Measurements from ENCODE around the gene HMG20A.

DNA sequence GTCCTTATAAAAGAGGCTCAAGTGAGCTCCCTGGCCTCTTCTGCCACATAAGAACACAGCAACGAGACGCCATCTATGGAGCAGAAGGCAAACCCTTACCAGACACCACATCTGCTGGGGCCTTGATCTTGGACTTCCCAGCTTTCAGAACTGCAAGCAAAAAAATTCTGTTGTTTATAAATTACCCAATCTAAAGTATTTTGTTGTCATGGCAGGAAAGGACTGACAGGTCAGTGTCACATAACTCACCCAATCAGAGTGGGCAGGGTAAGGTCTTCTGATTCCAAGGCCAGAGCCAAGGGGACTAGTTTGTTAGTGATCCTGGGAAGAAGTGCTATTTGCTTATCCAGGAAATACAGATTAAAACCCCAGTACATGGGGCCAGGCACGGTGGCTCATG is 98.9 kb downstream of the HMG20A start:
- no peak for TF ChIP-seq SUZ12 (IDR thresholded peaks at IDR 0.05; ENCODE audit: extremely low read depth, insufficient read depth, insufficient read length)
- no peak for TF ChIP-seq YY1 (IDR thresholded peaks at IDR 0.05; ENCODE audit: insufficient read depth, insufficient read length)
- TF ChIP-seq ZNF274 (IDR thresholded peaks at IDR 0.05; ENCODE audit: low read depth, low read length), result no peak
